ENCODE measurements around the gene EFCAB14. TPM values are rescaled to one million over a fixed set of nuclear protein-coding genes. Genes with fewer than 3 reads are reported as not detected.
A peak's percentile ranks its signal among the peaks of the same experiment; 100 is the strongest.

EFCAB14 gene
- total and polyA plus RNA-seq, 9 of the 15 experiments (the other 6 are each of a cell fraction or from before 2014, with no cell fraction given): 7.3 to 49.0 (median 37.3) TPM

- TF ChIP-seq FOXM1 (IDR thresholded peaks at IDR 0.05; ENCODE audit: low read depth) (no peak), FOXM1 (CRISPR knock-in tag; IDR thresholded peaks at IDR 0.05; ENCODE audit: low read depth) (no peak), HDAC1 (IDR thresholded peaks at IDR 0.05) (no peak), IRF1 (CRISPR knock-in tag; IDR thresholded peaks at IDR 0.05; ENCODE audit: borderline replicate concordance) (no peak), ELF4 (CRISPR knock-in tag; IDR thresholded peaks at IDR 0.05) (0 out of 2 replicates have a peak, but pooled peaks have one; percentile 4), FOXA3 (CRISPR knock-in tag; conservative IDR thresholded peaks at IDR 0.05 in 1 of 2, IDR thresholded peaks at IDR 0.05 in 1 of 2) (peak; percentile 57 to 84), YBX1 (IDR thresholded peaks at IDR 0.05) (no peak), NCOA4 (IDR thresholded peaks at IDR 0.05; ENCODE audit: partially characterized antibody) (no peak), TSC22D4 (tag; IDR thresholded peaks at IDR 0.05) (no peak), NFATC3 (IDR thresholded peaks at IDR 0.05) (no peak), E2F5 (CRISPR knock-in tag; IDR thresholded peaks at IDR 0.05) (no peak), E2F4 (CRISPR knock-in tag; IDR thresholded peaks at IDR 0.05; ENCODE audit: low read depth) (no peak), GABPB2 (CRISPR knock-in tag; conservative IDR thresholded peaks at IDR 0.05) (no peak), SOX6 (IDR thresholded peaks at IDR 0.05) (peak; percentile 36; the same call in 1 of the 2 replicates), KLF16 (IDR thresholded peaks at IDR 0.05) (no peak), PRMT5 (CRISPR knock-in tag; IDR thresholded peaks at IDR 0.05) (no peak), SETDB1 (IDR thresholded peaks at IDR 0.05; ENCODE audit: low read length) (no peak), NRF1 (conservative IDR thresholded peaks at IDR 0.05 in 1 of 2, IDR thresholded peaks at IDR 0.05 in 1 of 2) (no peak), ATF7 (IDR thresholded peaks at IDR 0.05) (peak; percentile 73; the same call in 1 of the 2 replicates), SMARCE1 (IDR thresholded peaks at IDR 0.05) (peak; percentile 82), RFX7 (CRISPR knock-in tag; IDR thresholded peaks at IDR 0.05) (no peak), E4F1 (CRISPR knock-in tag; IDR thresholded peaks at IDR 0.05; ENCODE audit: borderline replicate concordance) (no peak), ZBTB2 (IDR thresholded peaks at IDR 0.05) (no peak), TAL1 (IDR thresholded peaks at IDR 0.05) (peak; percentile 30; the same call in 1 of the 2 replicates), RAD21 (CRISPR knock-in tag; conservative IDR thresholded peaks at IDR 0.05 in 1 of 2, IDR thresholded peaks at IDR 0.05 in 1 of 2) (no peak)
These were observed 45.1 kb downstream of the EFCAB14 start (continued) for GRCh38 chr1:46673749-46674182.

Data from K562 (cell line).